SK-N-SH (cell line): ENCODE measurements around the gene MAPK8IP1. TPM values are rescaled to one million over a fixed set of nuclear protein-coding genes. Genes with fewer than 3 reads are reported as not detected.

ENCODE experiments used
- CTCF ChIA-PET: fragments of 300-600, 350-600 bp; formaldehyde crosslinking; extraction: SDS; loops from one replicate; lab custom pipeline; 2021; lab: Yijun Ruan, JAX
- POLR2A ChIA-PET: fragments of 350-600 bp; sonication (Branson Sonifier 250); formaldehyde crosslinking; extraction: SDS; loops from one replicate; lab custom pipeline; 2020; ENCODE audit warnings: antibody characterized with exemption, inconsistent platforms; lab: Yijun Ruan, JAX
- DNase-seq: peaks from one replicate; pipeline ENCODE4 v3.0.0; 2012
- H2AFZ ChIP-seq: fragments of 200-600 bp; sonication (generic); 2 replicates; pipeline ENCODE4 v1.8.1; 2016; ENCODE audit warnings: antibody characterized with exemption, mild to moderate bottlenecking, low read depth
- H3F3A ChIP-seq: fragments of 200-600 bp; sonication (generic); replicated peaks from 2 replicates; pipeline ENCODE3; 2016; ENCODE audit warnings: antibody characterized with exemption, mild to moderate bottlenecking; ENCODE audit not compliant: insufficient read depth
- H3K27ac ChIP-seq, 2 experiments: fragments of 200-500 bp in 1 of 2; fragments of 200-600 bp in 1 of 2; sonication (Bioruptor generic) in 1 of 2; sonication (generic), shearing (Covaris generic) in 1 of 2; 2 replicates each; pipeline versions ENCODE4 v1.5.1 to v1.6.1; 2014 to 2016; ENCODE audit warnings: low read depth in 2 of 2, inconsistent platforms in 1 of 2, low read length in 1 of 2, mild to moderate bottlenecking in 1 of 2, mixed read lengths in 1 of 2
- H3K27me3 ChIP-seq: fragments of 200-600 bp; sonication (generic), shearing (Covaris generic); 2 replicates; pipeline ENCODE4 v1.6.1; 2016; ENCODE audit warnings: mixed run types; ENCODE audit not compliant: insufficient read depth
- H3K36me3 ChIP-seq, 2 experiments: fragments of 200-500 bp in 1 of 2; fragments of 200-600 bp in 1 of 2; sonication (Bioruptor generic) in 1 of 2; sonication (generic) in 1 of 2; replicated peaks in 1 of 2; 2 replicates each; pipeline versions ENCODE3 to v1.5.1; 2014 to 2016; ENCODE audit warnings: low read length in 1 of 2, mild to moderate bottlenecking in 1 of 2; ENCODE audit not compliant: insufficient read depth in 2 of 2, control insufficient read depth in 1 of 2
- H3K4me1 ChIP-seq, 2 experiments: fragments of 200-500 bp in 1 of 2; fragments of 200-600 bp in 1 of 2; sonication (Bioruptor generic) in 1 of 2; sonication (generic), shearing (Covaris generic) in 1 of 2; 2 replicates each; pipeline versions ENCODE4 v1.5.1 to v1.6.1; 2014 to 2016; ENCODE audit warnings: low read depth in 1 of 2, low read length in 1 of 2, mixed run types in 1 of 2; ENCODE audit not compliant: insufficient read depth in 2 of 2, control insufficient read depth in 1 of 2
- H3K4me2 ChIP-seq: fragments of 200-600 bp; sonication (generic), shearing (Covaris generic); 2 replicates; pipeline ENCODE4 v1.6.1; 2017; ENCODE audit warnings: mixed run types
- H3K4me3 ChIP-seq, 2 experiments: fragments of 200-500 bp in 1 of 2; fragments of 200-600 bp in 1 of 2; sonication (Bioruptor generic) in 1 of 2; sonication (generic), shearing (Covaris generic) in 1 of 2; 2 replicates each; pipeline versions ENCODE4 v1.5.1 to v1.8.1; 2014 to 2016; ENCODE audit warnings: low read depth in 2 of 2, inconsistent platforms in 1 of 2, low read length in 1 of 2, mild to moderate bottlenecking in 1 of 2, mixed read lengths in 1 of 2, moderate library complexity in 1 of 2
- H3K79me2 ChIP-seq: fragments of 200-600 bp; sonication (generic); 2 replicates; pipeline ENCODE4 v1.8.1; 2017; ENCODE audit warnings: mild to moderate bottlenecking; ENCODE audit not compliant: insufficient read depth
- H3K9ac ChIP-seq: fragments of 200-600 bp; sonication (generic); 2 replicates; pipeline ENCODE4 v1.6.1; 2017; ENCODE audit warnings: mixed run types
- H3K9me2 ChIP-seq: fragments of 200-600 bp; sonication (generic); 2 replicates; pipeline ENCODE4 v1.6.1; 2017; ENCODE audit warnings: mixed run types
- H3K9me3 ChIP-seq: fragments of 200-600 bp; sonication (generic); 2 replicates; pipeline ENCODE4 v1.6.1; 2017; ENCODE audit warnings: mixed run types, mild to moderate bottlenecking, moderate library complexity
- H4K20me1 ChIP-seq: fragments of 200-600 bp; sonication (generic); 2 replicates; pipeline ENCODE4 v1.6.1; 2017; ENCODE audit warnings: mild to moderate bottlenecking, mixed run types; ENCODE audit not compliant: insufficient read depth
- EP300 ChIP-seq, 2 experiments: IDR thresholded peaks; 2 replicates each; pipeline versions ENCODE4 v1.4.0 to v1.6.1; 2012; ENCODE audit warnings: borderline replicate concordance in 1 of 2, low read depth in 1 of 2, low read length in 1 of 2
- EZH2phosphoT487 ChIP-seq: fragments of 200-600 bp; sonication (generic); IDR thresholded peaks from 2 replicates; pipeline ENCODE4 v1.6.1; 2017; ENCODE audit warnings: low read depth, mixed run types, mild to moderate bottlenecking, antibody characterized with exemption, moderate library complexity, borderline replicate concordance
- GABPA ChIP-seq: IDR thresholded peaks from 2 replicates; pipeline ENCODE4 v1.4.0; 2012; ENCODE audit warnings: low read depth, mild to moderate bottlenecking
- JUND ChIP-seq: IDR thresholded peaks from 2 replicates; pipeline ENCODE4 v1.4.0; 2012
- MAX ChIP-seq: IDR thresholded peaks from 2 replicates; pipeline ENCODE4 v1.4.0; 2012; ENCODE audit warnings: low read depth
- NFIC ChIP-seq: IDR thresholded peaks from 2 replicates; pipeline ENCODE4 v1.4.0; 2012; ENCODE audit warnings: borderline replicate concordance
- NRF1 ChIP-seq: IDR thresholded peaks from 2 replicates; pipeline ENCODE4 v1.6.1; 2012; ENCODE audit warnings: low read depth, mild to moderate bottlenecking, low read length
- PBX3 ChIP-seq: IDR thresholded peaks from 2 replicates; pipeline ENCODE4; 2012
- POLR2AphosphoS5 ChIP-seq: IDR thresholded peaks from 2 replicates; pipeline ENCODE4 v1.6.1; 2012; ENCODE audit warnings: low read depth, low read length
- RCOR1 ChIP-seq: fragments of 150-350 bp; IDR thresholded peaks from 2 replicates; pipeline ENCODE4 v1.6.1; 2017; ENCODE audit warnings: antibody characterized with exemption, low read length
- REST ChIP-seq: IDR thresholded peaks from 2 replicates; pipeline ENCODE4 v1.6.1; 2012; ENCODE audit warnings: mild to moderate bottlenecking, low read depth, low read length, moderate library complexity
- SIN3A ChIP-seq: IDR thresholded peaks from 2 replicates; pipeline ENCODE4 v1.6.1; 2012; ENCODE audit warnings: low read depth, mild to moderate bottlenecking, low read length, moderate library complexity, borderline replicate concordance
- YY1 ChIP-seq: IDR thresholded peaks from 2 replicates; pipeline ENCODE4 v1.4.0; 2012; ENCODE audit warnings: low read depth, mild to moderate bottlenecking
- WGBS: methylation state at CpG from one replicate; pipeline ENCODE4 v1.1.6; 2017; ENCODE audit warnings: low lambda C conversion rate; 5-methylcytosine and 5-hydroxymethylcytosine counted together
- polyA plus RNA-seq, 3 experiments: library from polyadenylated mRNA; depleted of rRNA; stranded (reverse); fragments of >200 nt; gene quantifications; 2 replicates each; pipeline ENCODE4 v1.2.3, GENCODE V29; 2012

MAPK8IP1 gene
- polyA plus RNA-seq, 1 of the 3 experiments (the other 2 are of a cell fraction), result 12.5 TPM

GRCh38 chr11:45887587-45887986 is 2.1 kb downstream of the MAPK8IP1 start:
- no peaks in the 10 kb centered on the region for H3K27me3 ChIP-seq
- H3K4me1 ChIP-seq, result peaks cover 0 to 33% of the 10 kb centered on the region in 2 experiments; a peak in 1 of 4 replicates
- no peak for DNase-seq
- POLR2A ChIA-PET, result no interaction called here
- no peak overlapping the region for H3K9ac ChIP-seq
- no peaks in the 10 kb centered on the region for H3K9me3 ChIP-seq
- 84% methylated on average over 9 of the region's 10 CpGs for WGBS
- H3K79me2 ChIP-seq, result no peaks in the 10 kb centered on the region
- H2AFZ ChIP-seq, result no peak overlapping the region
- H3K4me3 ChIP-seq, result no peak overlapping the region
- no peaks in the 10 kb centered on the region for H3F3A ChIP-seq
- no peaks in the 10 kb centered on the region for H3K9me2 ChIP-seq
- H3K36me3 ChIP-seq, result no peaks in the 10 kb centered on the region
- no peak for TF ChIP-seq REST
- no peak for TF ChIP-seq GABPA
- TF ChIP-seq JUND, result no peak
- no peak for TF ChIP-seq YY1
- TF ChIP-seq NRF1, result no peak
- no peak for TF ChIP-seq RCOR1
- no peak for TF ChIP-seq EZH2phosphoT487
- no peak for TF ChIP-seq SIN3A
- no peak for TF ChIP-seq EP300 (IDR thresholded peaks at IDR 0.05; ENCODE audit: borderline replicate concordance in 1 of 2, low read depth in 1 of 2, low read length in 1 of 2)
- TF ChIP-seq NFIC, result no peak
- no peak overlapping the region for H3K4me2 ChIP-seq
- peaks cover 8% of the 10 kb centered on the region; the same call in 1 of the 2 replicates for H4K20me1 ChIP-seq
- CTCF ChIA-PET, result interaction anchor here (1.1 to 3.8 kb wide), 2 partner anchors 10 to 15 kb away, joined by 3 to 25 read pairs; no protein-coding TSS in a partner anchor
- H3K27ac ChIP-seq, result no peak overlapping the region

GRCh38 chr11:45889555-45889954 is 4.1 kb downstream of the MAPK8IP1 start:
- ChIA-PET CTCF (interaction anchor here (1.0 to 3.8 kb wide), 3 partner anchors 9 to 17 kb away, joined by 3 to 25 read pairs (median 10); no protein-coding TSS in a partner anchor), POLR2A (no interaction called here)
- Histone ChIP-seq H3K79me2 (no peaks in the 10 kb centered on the region), H3F3A (no peaks in the 10 kb centered on the region), H2AFZ (no peak overlapping the region), H3K9me3 (no peaks in the 10 kb centered on the region), H3K27me3 (no peaks in the 10 kb centered on the region), H3K9ac (no peak overlapping the region), H3K27ac (no peak overlapping the region), H3K36me3 (no peaks in the 10 kb centered on the region), H4K20me1 (0 out of 2 replicates have a peak, but pooled peaks cover 6% of the 10 kb centered on the region), H3K4me2 (no peak overlapping the region), H3K4me1 (peaks cover 0 to 20% of the 10 kb centered on the region in 2 experiments; a peak in 1 of 4 replicates), H3K9me2 (no peaks in the 10 kb centered on the region), H3K4me3 (no peak overlapping the region)
- WGBS, result 67% methylated on average over 8 of the region's 8 CpGs
- TF ChIP-seq POLR2AphosphoS5 (no peak), MAX (no peak), PBX3 (no peak)
- no peak for DNase-seq
